GM19193 (cell line): ENCODE results near the gene CCNY.

Source experiments
- POLR2A ChIP-seq: IDR thresholded peaks from 4 replicates; pipeline ENCODE4 v1.6.1; 2011; ENCODE audit not compliant: insufficient read depth, insufficient read length; ENCODE audit errors: extremely low read depth

Gene CCNY

GRCh38 chr10:35399414-35400009, 63.2 kb downstream of the CCNY start:
- TF ChIP-seq POLR2A = no peak

GRCh38 chr10:35400595-35401268, 64.4 kb downstream of the CCNY start:
- TF ChIP-seq POLR2A = no peak

- TF ChIP-seq POLR2A = no peak
Observed at GRCh38 chr10:35409094-35409582, 72.8 kb downstream of the CCNY start.

- no peak for TF ChIP-seq POLR2A
Observed at GRCh38 chr10:35409808-35410207, 73.5 kb downstream of the CCNY start.

GRCh38 chr10:35412003-35412723, 75.9 kb downstream of the CCNY start:
- TF ChIP-seq POLR2A = no peak

GRCh38 chr10:35412900-35413491, 76.7 kb downstream of the CCNY start:
- TF ChIP-seq POLR2A = no peak

- no peak for TF ChIP-seq POLR2A
Observed at GRCh38 chr10:35413985-35414861, 77.9 kb downstream of the CCNY start.

- TF ChIP-seq POLR2A = no peak
Observed at GRCh38 chr10:35415505-35415904, 79.2 kb downstream of the CCNY start.

GRCh38 chr10:35416619-35417312, 80.5 kb downstream of the CCNY start:
- TF ChIP-seq POLR2A = no peak

GRCh38 chr10:35417313-35417625, 81.0 kb downstream of the CCNY start:
- TF ChIP-seq POLR2A = no peak

- TF ChIP-seq POLR2A = no peak
Observed at GRCh38 chr10:35417795-35418194, 81.5 kb downstream of the CCNY start.

GRCh38 chr10:35420044-35420443, 83.7 kb downstream of the CCNY start:
- no peak for TF ChIP-seq POLR2A

- no peak for TF ChIP-seq POLR2A
Observed at GRCh38 chr10:35420827-35421552, 84.7 kb downstream of the CCNY start.
